IMR-90 (cell line): Measurements from ENCODE around the gene ZFYVE26. TPM values are rescaled to one million over a fixed set of nuclear protein-coding genes. Genes with fewer than 3 reads are reported as not detected.

Experiments used
- ATAC-seq: fragments of 200-7000 bp; cut with Tn5 transposase; 2 replicates; pipeline ENCODE4 v1.9.1; 2020; ENCODE audit warnings: low read depth, mild to moderate bottlenecking, moderate library complexity
- BruUV-seq: library from RNA; stranded (reverse); fragments of 400-500 nt; replicated peaks from 2 replicates; lab custom pipeline; 2021; lab: Mats Ljungman, UMichigan
- CTCF ChIA-PET: fragments of 300-600 bp; formaldehyde crosslinking; extraction: SDS; loops from one replicate; lab custom pipeline; 2021; ENCODE audit warnings: antibody characterized with exemption; lab: Yijun Ruan, JAX
- POLR2A ChIA-PET: fragments of 300-600 bp; sonication (Branson Sonifier 250); formaldehyde crosslinking; loops from one replicate; lab custom pipeline; 2022; ENCODE audit warnings: antibody characterized with exemption; ENCODE audit not compliant: unreplicated experiment; lab: Charles Lee
- DNase-seq: peaks from one replicate; pipeline ENCODE4 v3.0.0; 2013
- H2AFZ ChIP-seq: replicated peaks from 2 replicates; pipeline ENCODE3; 2013; ENCODE audit warnings: low read length, mild to moderate bottlenecking; ENCODE audit not compliant: poor library complexity
- H2AK5ac ChIP-seq: 2 replicates; pipeline ENCODE4 v1.6.1; 2013; ENCODE audit warnings: low read depth, low read length, inconsistent platforms
- H2AK9ac ChIP-seq: replicated peaks from 2 replicates; pipeline ENCODE3; 2013; ENCODE audit warnings: mild to moderate bottlenecking, low read depth, low read length, moderate library complexity; ENCODE audit not compliant: poor library complexity
- H2BK120ac ChIP-seq: 2 replicates; pipeline ENCODE4 v1.6.1; 2013; ENCODE audit warnings: low read depth, low read length, inconsistent platforms
- H2BK15ac ChIP-seq: 3 replicates; pipeline ENCODE4 v1.6.1; 2013; ENCODE audit warnings: low read depth, low read length, inconsistent platforms
- H2BK20ac ChIP-seq: 2 replicates; pipeline ENCODE4 v1.6.1; 2013; ENCODE audit warnings: low read depth, mild to moderate bottlenecking, inconsistent platforms, low read length, moderate library complexity
- H2BK5ac ChIP-seq: 2 replicates; pipeline ENCODE4 v1.6.1; 2013; ENCODE audit warnings: mild to moderate bottlenecking, low read depth, low read length, inconsistent platforms; ENCODE audit not compliant: poor library complexity, severe bottlenecking
- H3K14ac ChIP-seq: replicated peaks from 2 replicates; pipeline ENCODE4 v1.6.1; 2013; ENCODE audit warnings: low read depth, low read length, inconsistent platforms
- H3K18ac ChIP-seq: 2 replicates; pipeline ENCODE4 v1.6.1; 2013; ENCODE audit warnings: low read depth, low read length, control low read depth
- H3K23ac ChIP-seq: 2 replicates; pipeline ENCODE4 v1.6.1; 2013; ENCODE audit warnings: low read depth, low read length, inconsistent platforms
- H3K27ac ChIP-seq: 2 replicates; pipeline ENCODE4 v1.5.1; 2013; ENCODE audit warnings: mild to moderate bottlenecking, control low read depth, low read length; ENCODE audit not compliant: insufficient read depth
- H3K27me3 ChIP-seq: 2 replicates; pipeline ENCODE4 v1.6.1; 2013; ENCODE audit warnings: low read length; ENCODE audit not compliant: control insufficient read depth, insufficient read depth
- H3K36me3 ChIP-seq: 2 replicates; pipeline ENCODE4 v1.6.1; 2013; ENCODE audit warnings: low read length, mixed read lengths; ENCODE audit not compliant: control insufficient read depth, insufficient read depth
- H3K4ac ChIP-seq: 2 replicates; pipeline ENCODE4 v1.6.1; 2013; ENCODE audit warnings: low read depth, low read length, inconsistent platforms
- H3K4me1 ChIP-seq: 2 replicates; pipeline ENCODE4 v1.6.1; 2013; ENCODE audit warnings: low read length, mixed read lengths; ENCODE audit not compliant: control insufficient read depth, insufficient read depth
- H3K4me2 ChIP-seq: 2 replicates; pipeline ENCODE4 v1.6.1; 2013; ENCODE audit warnings: low read depth, mild to moderate bottlenecking, control low read depth, low read length, moderate library complexity
- H3K4me3 ChIP-seq: 2 replicates; pipeline ENCODE4 v1.5.1; 2013; ENCODE audit warnings: low read depth, mild to moderate bottlenecking, control low read depth, low read length, moderate library complexity; ENCODE audit not compliant: insufficient read depth
- H3K56ac ChIP-seq: 2 replicates; pipeline ENCODE4 v1.6.1; 2013; ENCODE audit warnings: low read length, inconsistent platforms; ENCODE audit not compliant: insufficient read depth; ENCODE audit errors: extremely low read depth
- H3K79me1 ChIP-seq, 2 experiments: 2 replicates each; pipeline ENCODE4 v1.6.1; 2013; ENCODE audit warnings: low read length in 2 of 2, inconsistent platforms in 1 of 2, low read depth in 1 of 2
- H3K9ac ChIP-seq: 2 replicates; pipeline ENCODE4 v1.6.1; 2013; ENCODE audit warnings: low read depth, low read length, control low read depth
- H3K9me1 ChIP-seq: 2 replicates; pipeline ENCODE4 v1.6.1; 2013; ENCODE audit warnings: low read length, inconsistent platforms; ENCODE audit not compliant: insufficient read depth
- H3K9me3 ChIP-seq: 2 replicates; pipeline ENCODE4 v1.6.1; 2013; ENCODE audit warnings: low read length; ENCODE audit not compliant: control insufficient read depth, insufficient read depth
- H4K20me1 ChIP-seq: 2 replicates; pipeline ENCODE4 v1.6.1; 2013; ENCODE audit warnings: low read length, inconsistent platforms; ENCODE audit not compliant: insufficient read depth
- H4K5ac ChIP-seq: 2 replicates; pipeline ENCODE4 v1.6.1; 2013; ENCODE audit warnings: mild to moderate bottlenecking, low read depth, low read length, control low read depth
- H4K8ac ChIP-seq, 2 experiments: 2 replicates each; pipeline ENCODE4 v1.6.1; 2013; ENCODE audit warnings: low read depth in 2 of 2, low read length in 2 of 2, control low read depth in 1 of 2, inconsistent platforms in 1 of 2
- H4K91ac ChIP-seq: 2 replicates; pipeline ENCODE4 v1.6.1; 2013; ENCODE audit warnings: low read depth, low read length, inconsistent platforms; ENCODE audit not compliant: insufficient read depth
- RCOR1 ChIP-seq: IDR thresholded peaks from 2 replicates; pipeline ENCODE4 v1.6.1; 2012; ENCODE audit warnings: mild to moderate bottlenecking, low read length, improper control_type of control experiment; ENCODE audit not compliant: insufficient replicate concordance
- SMC3 ChIP-seq: fragments of 150-350 bp; IDR thresholded peaks from 2 replicates; pipeline ENCODE4 v1.6.1; 2016; ENCODE audit warnings: low read depth, mild to moderate bottlenecking, antibody characterized with exemption, low read length, moderate library complexity
- WGBS, 2 experiments: methylation state at CpG; one replicate each; pipeline versions ENCODE4 v1.1.5 to v1.1.7; 2013; ENCODE audit warnings: missing lambda C conversion rate in 2 of 2; ENCODE audit not compliant: insufficient read length in 1 of 2; ENCODE audit errors: extremely low coverage in 2 of 2; 5-methylcytosine and 5-hydroxymethylcytosine counted together
- dilution Hi-C: fragments of 300-500 bp; cut with HindIII; formaldehyde crosslinking; loops from one replicate; pipeline ENCODE4 v1.14.3; 2018; ENCODE audit warnings: low sequenced_read_pairs; ENCODE audit not compliant: unreplicated experiment
- in situ Hi-C: fragments of 300-500 bp; cut with MboI; formaldehyde crosslinking; loops from 3 replicates; pipeline ENCODE4 v1.14.3; 2019; ENCODE audit warnings: low sequenced_read_pairs, inconsistent platforms, mixed read lengths
- intact Hi-C: fragments of 100-400 bp; cut with micrococcal nuclease; formaldehyde crosslinking; loops from 2 replicates; pipeline ENCODE4 v1.10.0; 2022
- polyA plus RNA-seq, 3 experiments: library from polyadenylated mRNA; depleted of rRNA; stranded (reverse); fragments of >200 nt; gene quantifications; 2 replicates each; pipeline ENCODE4 v1.2.3, GENCODE V29; 2012; ENCODE audit warnings: low replicate concordance in 1 of 3
- total RNA-seq: library from RNA; depleted of rRNA; stranded (reverse); fragments of >200 nt; gene quantifications from 2 replicates; pipeline ENCODE4 v1.2.3, GENCODE V29; 2012
- TF ChIP-seq, protein P1 (sequence below): fragments of 150-350 bp; IDR thresholded peaks from 2 replicates; pipeline ENCODE4 v1.6.1; 2017; ENCODE audit warnings: mild to moderate bottlenecking, antibody characterized with exemption, low read length, low read depth
- TF ChIP-seq, protein P2 (sequence below): fragments of 150-350 bp; IDR thresholded peaks from 2 replicates; pipeline ENCODE4 v1.6.1; 2016; ENCODE audit warnings: low read depth, mild to moderate bottlenecking, low read length, moderate library complexity, borderline replicate concordance

ZFYVE26 gene
- total and polyA plus RNA-seq, 2 of the 4 experiments (the other 2 are of a cell fraction): 6.0 to 11.1 TPM

GRCh38 chr14:67733616-67734015, 82.8 kb downstream of the ZFYVE26 start:
- Histone ChIP-seq H4K20me1 (no peaks in the 10 kb centered on the region), H3K27ac (no peak overlapping the region), H2BK20ac (no peak overlapping the region), H2AFZ (no peak overlapping the region), H3K4me3 (no peak overlapping the region), H2BK120ac (no peak overlapping the region), H4K5ac (no peak overlapping the region), H3K36me3 (no peaks in the 10 kb centered on the region), H3K9me3 (no peaks in the 10 kb centered on the region), H3K9ac (no peak overlapping the region), H3K4me2 (no peak overlapping the region), H3K9me1 (no peaks in the 10 kb centered on the region), H3K79me1 (no peaks in the 10 kb centered on the region), H3K56ac (no peak overlapping the region), H2BK15ac (no peak overlapping the region), H3K23ac (no peak overlapping the region), H4K91ac (no peak overlapping the region), H2AK9ac (no peak overlapping the region), H3K4me1 (no peaks in the 10 kb centered on the region), H3K14ac (no peak overlapping the region), H3K18ac (no peak overlapping the region), H4K8ac (no peak overlapping the region), H3K27me3 (peaks cover 14% of the 10 kb centered on the region), H2BK5ac (no peak overlapping the region), H3K4ac (no peak overlapping the region), H2AK5ac (no peak overlapping the region)
- ATAC-seq: no peak
- no TSS peak for BruUV-seq
- 70% methylated on average over 3 of the region's 4 CpGs; no CpG with 5 or more reads in 1 of the 2 experiments for WGBS, 2 experiments
- DNase-seq: no peak
- CTCF ChIA-PET: no interaction called here
- dilution Hi-C loops (no loop called here), in situ Hi-C loops (no loop called here), intact Hi-C loops (no loop called here)
- POLR2A ChIA-PET: no interaction called here
- TF ChIP-seq, protein P1, sequence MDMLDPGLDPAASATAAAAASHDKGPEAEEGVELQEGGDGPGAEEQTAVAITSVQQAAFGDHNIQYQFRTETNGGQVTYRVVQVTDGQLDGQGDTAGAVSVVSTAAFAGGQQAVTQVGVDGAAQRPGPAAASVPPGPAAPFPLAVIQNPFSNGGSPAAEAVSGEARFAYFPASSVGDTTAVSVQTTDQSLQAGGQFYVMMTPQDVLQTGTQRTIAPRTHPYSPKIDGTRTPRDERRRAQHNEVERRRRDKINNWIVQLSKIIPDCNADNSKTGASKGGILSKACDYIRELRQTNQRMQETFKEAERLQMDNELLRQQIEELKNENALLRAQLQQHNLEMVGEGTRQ: no peak
- TF ChIP-seq SMC3: no peak
- TF ChIP-seq, protein P2, sequence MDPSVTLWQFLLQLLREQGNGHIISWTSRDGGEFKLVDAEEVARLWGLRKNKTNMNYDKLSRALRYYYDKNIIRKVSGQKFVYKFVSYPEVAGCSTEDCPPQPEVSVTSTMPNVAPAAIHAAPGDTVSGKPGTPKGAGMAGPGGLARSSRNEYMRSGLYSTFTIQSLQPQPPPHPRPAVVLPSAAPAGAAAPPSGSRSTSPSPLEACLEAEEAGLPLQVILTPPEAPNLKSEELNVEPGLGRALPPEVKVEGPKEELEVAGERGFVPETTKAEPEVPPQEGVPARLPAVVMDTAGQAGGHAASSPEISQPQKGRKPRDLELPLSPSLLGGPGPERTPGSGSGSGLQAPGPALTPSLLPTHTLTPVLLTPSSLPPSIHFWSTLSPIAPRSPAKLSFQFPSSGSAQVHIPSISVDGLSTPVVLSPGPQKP: no peak
- TF ChIP-seq RCOR1: no peak
